HG02678 (cell line): ENCODE results near the gene CARS1.
A peak's percentile ranks its signal among the peaks of the same experiment; 100 is the strongest.

Experiments used
- ATAC-seq: cut with Tn5 transposase; IDR thresholded peaks from one replicate; pipeline ENCODE4 v1.9.1; 2021; ENCODE audit warnings: mild to moderate bottlenecking, moderate library complexity; ENCODE audit not compliant: unreplicated experiment

Gene CARS1

GRCh38 chr11:3041699-3042441 lies 15.4 kb downstream of the CARS1 start:
- no peak for ATAC-seq

- no peak for ATAC-seq
Observed at GRCh38 chr11:3040881-3041280, 16.3 kb downstream of the CARS1 start.

- ATAC-seq, result no peak
Observed at GRCh38 chr11:3037945-3038271, 19.3 kb downstream of the CARS1 start.

- no peak for ATAC-seq
Observed at GRCh38 chr11:3037040-3037944, 19.9 kb downstream of the CARS1 start.

- no peak for ATAC-seq
Observed at GRCh38 chr11:3036419-3036818, 20.8 kb downstream of the CARS1 start.

- ATAC-seq, result no peak
Observed at GRCh38 chr11:3035333-3035732, 21.9 kb downstream of the CARS1 start.

- no peak for ATAC-seq
Observed at GRCh38 chr11:3030289-3031070, 26.7 kb downstream of the CARS1 start.

- no peak for ATAC-seq
Observed at GRCh38 chr11:3028813-3029212, 28.4 kb downstream of the CARS1 start.

GRCh38 chr11:3026803-3027202 lies 30.4 kb downstream of the CARS1 start:
- no peak for ATAC-seq

GRCh38 chr11:3022982-3023381 lies 34.2 kb downstream of the CARS1 start:
- ATAC-seq, result no peak

- ATAC-seq, result peak; percentile 78
Observed at GRCh38 chr11:3022300-3022967, 34.8 kb downstream of the CARS1 start.

- no peak for ATAC-seq
Observed at GRCh38 chr11:3021125-3021524, 36.1 kb downstream of the CARS1 start.

GRCh38 chr11:3020011-3020410 lies 37.2 kb downstream of the CARS1 start:
- ATAC-seq, result no peak

- ATAC-seq, result no peak
Observed at GRCh38 chr11:3018596-3018995, 38.6 kb downstream of the CARS1 start.

- ATAC-seq, result no peak
Observed at GRCh38 chr11:3016861-3017260, 40.4 kb downstream of the CARS1 start.

- ATAC-seq, result no peak
Observed at GRCh38 chr11:3015796-3016195, 41.4 kb downstream of the CARS1 start.

- ATAC-seq, result no peak
Observed at GRCh38 chr11:3014943-3015342, 42.3 kb downstream of the CARS1 start.

- no peak for ATAC-seq
Observed at GRCh38 chr11:3014057-3014938, 42.9 kb downstream of the CARS1 start.

GRCh38 chr11:3011891-3012885 lies 45.0 kb downstream of the CARS1 start:
- ATAC-seq, result no peak
